HG03066 (cell line): ENCODE data around the gene TET2.

ENCODE experiments used
- ATAC-seq: cut with Tn5 transposase; IDR thresholded peaks from one replicate; pipeline ENCODE4 v1.9.1; 2021; ENCODE audit warnings: low read depth; ENCODE audit not compliant: unreplicated experiment

The TET2 gene

GRCh38 chr4:105146276-105147015, at the start of gene TET2:
Gene TET2 (plus strand): TSS chr4:105146876. CDS start chr4:105233943, 87,067 bp downstream.
- peak; percentile 76 for ATAC-seq

DNA sequence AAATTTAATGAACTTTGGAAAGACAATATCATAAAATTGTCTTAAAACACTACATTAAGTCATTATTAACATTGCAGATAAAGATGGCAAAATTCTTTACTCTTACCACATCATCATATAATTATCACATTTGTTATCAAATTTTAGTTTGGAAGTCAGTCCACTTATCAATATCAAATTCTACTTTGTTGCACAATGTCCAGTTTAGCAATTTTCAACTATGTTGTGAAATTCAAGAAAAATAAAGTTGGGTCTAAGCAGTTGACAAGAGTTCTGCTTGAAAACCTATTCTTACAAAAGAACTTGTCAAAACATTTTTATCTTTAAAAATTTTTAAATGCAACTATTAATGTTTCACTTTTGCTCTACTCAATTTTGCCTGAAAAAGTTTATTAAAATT, 44.7 kb upstream of the TET2 start:
- ATAC-seq = no peak

- no peak for ATAC-seq
Measured at GRCh38 chr4:105106426-105106825, 40.2 kb upstream of the TET2 start.

- ATAC-seq = no peak
Measured at GRCh38 chr4:105107095-105107856, 39.4 kb upstream of the TET2 start.

DNA sequence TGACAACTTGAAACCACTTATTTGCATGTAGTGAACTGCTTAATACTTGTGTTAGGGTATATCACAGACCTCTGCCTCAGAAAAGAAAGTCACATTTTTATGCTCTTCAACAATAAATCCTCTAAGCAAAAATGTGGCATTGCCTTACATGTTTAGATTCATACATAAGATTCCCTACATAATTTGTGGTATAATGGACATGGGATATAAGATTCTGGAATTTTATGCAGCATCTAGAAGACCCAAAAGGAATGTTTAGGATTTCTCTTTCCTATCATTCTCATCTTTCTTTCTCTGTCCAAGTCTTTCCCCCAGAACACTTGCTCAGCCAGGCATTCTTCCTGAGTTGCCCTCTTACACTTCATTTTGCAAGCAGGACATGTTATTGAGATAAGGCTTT, 37.7 kb upstream of the TET2 start:
- ATAC-seq = no peak

DNA sequence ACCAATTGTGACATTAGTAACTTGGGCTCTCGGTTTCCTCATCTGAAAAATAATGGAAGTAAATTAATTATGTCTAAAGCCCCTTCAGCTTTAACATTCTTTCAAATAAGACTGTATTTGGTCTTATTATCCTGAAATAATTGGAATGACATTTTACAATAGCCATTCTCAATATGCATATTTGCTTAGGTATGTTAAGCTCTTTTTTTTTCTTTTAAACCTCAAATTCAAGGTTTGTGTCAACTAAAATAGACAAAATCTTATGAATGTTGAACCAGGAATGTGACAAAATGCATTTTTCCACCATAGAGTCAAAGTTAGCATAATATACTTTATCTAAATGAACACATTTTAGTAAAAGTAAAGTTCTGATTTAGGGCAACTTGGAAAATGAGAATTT, 34.4 kb upstream of the TET2 start:
- no peak for ATAC-seq

DNA sequence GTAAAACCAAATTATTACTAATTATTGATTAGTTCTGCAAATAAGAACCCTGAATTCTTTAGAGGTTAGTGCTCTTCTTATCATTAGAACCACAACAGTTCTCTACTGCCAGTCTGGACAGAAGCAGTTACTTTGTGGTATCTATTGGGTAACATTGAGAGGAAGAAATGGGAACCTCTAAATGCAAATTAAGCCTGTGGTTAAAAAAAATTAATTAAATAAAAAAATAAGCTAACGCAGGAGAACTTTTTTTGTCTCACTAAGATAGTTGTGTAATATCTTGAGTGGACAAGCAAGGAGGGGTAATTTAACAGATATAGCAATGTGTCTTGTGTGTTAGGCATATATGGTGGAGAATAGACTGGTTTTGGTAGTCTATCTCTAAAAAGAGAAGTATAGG, 32.9 kb upstream of the TET2 start:
- ATAC-seq = no peak

- no peak for ATAC-seq
Measured at GRCh38 chr4:105116616-105117319, 29.9 kb upstream of the TET2 start.

GRCh38 chr4:105119356-105119755, 27.3 kb upstream of the TET2 start:
- ATAC-seq = no peak

GRCh38 chr4:105120626-105121025, 26.1 kb upstream of the TET2 start:
- ATAC-seq = no peak

GRCh38 chr4:105122350-105122749, 24.3 kb upstream of the TET2 start:
- ATAC-seq = no peak

- ATAC-seq = no peak
Measured at GRCh38 chr4:105126311-105127169, 20.1 kb upstream of the TET2 start.

GRCh38 chr4:105127170-105127445, 19.6 kb upstream of the TET2 start:
- ATAC-seq = no peak

DNA sequence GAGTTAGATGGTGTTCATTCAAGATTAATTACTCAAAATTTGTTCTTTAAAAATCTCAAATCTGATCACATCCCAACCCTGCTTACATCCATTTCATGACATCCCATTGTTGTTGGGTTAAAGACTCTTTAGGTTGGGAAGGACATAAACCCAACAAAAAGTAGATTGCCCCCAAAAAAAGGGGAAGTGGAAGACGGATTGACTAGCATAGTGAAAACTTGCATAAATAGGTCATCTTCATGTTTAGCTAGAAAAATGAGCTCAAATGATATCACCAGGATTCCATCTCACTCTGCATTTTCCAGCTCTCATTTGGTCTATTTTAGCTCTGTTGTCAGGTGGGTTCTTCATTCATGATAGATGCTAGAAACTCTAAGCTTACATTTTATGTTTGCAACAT, 18.5 kb upstream of the TET2 start:
- no peak for ATAC-seq

DNA sequence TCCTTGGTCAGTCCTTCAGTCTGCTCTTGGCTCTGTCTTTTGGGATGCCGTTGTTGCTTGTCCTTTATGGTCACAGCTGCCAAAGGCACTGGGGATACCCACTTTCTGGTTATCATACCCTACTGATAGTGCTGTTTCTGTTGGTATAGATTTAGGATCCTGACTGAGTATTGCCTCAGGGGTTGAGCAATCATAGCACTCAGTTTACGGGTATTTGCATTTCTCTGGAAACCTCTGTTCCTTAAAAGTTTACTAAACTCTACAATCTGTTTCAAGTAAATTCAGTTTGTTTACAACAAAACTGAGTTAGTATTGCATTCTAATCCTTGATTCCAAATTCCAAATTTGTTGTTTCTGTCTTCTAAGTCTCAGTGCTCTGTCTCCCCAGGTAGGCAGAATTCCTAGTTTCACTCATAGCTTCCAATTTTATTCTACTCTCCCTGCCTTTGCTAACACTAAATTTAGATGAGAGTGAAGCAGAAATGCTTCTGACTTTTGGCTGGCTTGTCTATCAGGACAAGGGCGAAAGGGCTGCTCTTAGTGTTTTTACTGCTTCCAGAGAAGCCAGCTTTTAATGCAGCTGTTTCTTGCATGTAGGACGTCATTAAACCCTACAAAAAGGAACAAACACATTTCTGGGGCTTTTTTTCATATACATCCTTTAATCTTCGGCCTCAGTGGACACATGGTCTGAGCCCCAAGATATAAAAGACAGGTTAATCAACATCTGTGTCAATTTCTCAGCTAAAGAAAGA, 17.2 kb upstream of the TET2 start:
- ATAC-seq = no peak

DNA sequence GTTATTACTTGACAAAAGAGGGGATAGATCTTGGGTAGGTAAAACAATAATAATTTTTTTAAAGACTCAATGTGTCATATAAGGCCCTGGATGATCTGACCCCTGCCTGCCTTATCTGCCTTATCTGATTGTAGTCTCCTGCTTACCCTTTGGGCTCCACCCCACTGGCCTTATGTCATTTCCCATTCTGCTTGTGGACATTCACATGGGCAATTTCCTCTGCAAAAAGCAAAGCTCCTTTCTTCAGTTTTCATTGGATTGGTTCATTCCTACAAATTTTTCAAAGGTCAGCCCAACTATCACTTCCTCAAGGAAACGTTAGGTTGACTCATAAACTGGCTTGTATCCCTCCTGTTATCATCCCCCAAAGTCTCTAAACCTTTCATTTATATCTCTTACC, 15.7 kb upstream of the TET2 start:
- no peak for ATAC-seq

DNA sequence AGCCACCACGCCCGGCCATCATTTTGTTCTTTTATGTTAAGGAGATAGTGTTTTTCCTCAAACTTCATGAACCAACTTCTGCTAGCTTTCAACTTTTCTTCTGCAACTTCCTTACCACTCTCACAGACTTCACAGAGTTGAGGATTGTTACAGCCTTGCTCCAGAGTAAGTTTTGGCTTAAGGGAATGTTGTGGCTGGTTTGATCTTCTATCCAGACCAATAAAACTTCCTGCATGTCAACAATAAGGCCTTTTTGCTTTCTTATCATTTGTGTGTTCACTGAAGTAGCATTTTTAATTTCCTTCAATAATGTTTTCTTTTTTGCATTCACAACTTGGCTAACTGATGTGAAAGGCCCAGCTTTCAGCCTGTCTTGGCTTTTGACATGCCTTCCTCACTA, 12.7 kb upstream of the TET2 start:
- ATAC-seq = no peak

- ATAC-seq = no peak
Measured at GRCh38 chr4:105135785-105136184, 10.9 kb upstream of the TET2 start.

- ATAC-seq = no peak
Measured at GRCh38 chr4:105137121-105137875, 9.4 kb upstream of the TET2 start.
